Femur (tissue), 1 donor: Measurements from ENCODE around the gene PLCL1.

Source experiments
- DNase-seq: peaks from one replicate; pipeline ENCODE4 v3.0.0-alpha.2; 2017

PLCL1 gene

DNA sequence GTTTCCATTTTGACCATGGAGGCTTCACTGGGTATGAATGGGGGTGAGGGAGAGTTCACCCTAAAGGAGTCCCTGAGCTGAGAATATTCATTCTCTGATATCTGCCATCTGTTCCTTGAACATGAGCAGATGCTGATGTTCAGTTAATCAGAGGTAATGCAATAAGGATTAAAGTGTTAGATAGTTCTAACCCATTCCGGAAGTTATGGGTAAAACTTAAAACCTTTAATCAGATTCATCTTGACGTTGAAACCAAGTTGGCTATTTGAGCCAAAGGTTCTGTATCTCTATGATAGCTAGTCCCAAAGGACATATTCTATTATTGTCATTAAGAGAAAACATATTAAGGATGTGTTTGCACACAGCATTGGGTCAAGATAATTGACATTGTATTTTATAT is 268.9 kb downstream of the PLCL1 start:
- DNase-seq, result no peak

DNA sequence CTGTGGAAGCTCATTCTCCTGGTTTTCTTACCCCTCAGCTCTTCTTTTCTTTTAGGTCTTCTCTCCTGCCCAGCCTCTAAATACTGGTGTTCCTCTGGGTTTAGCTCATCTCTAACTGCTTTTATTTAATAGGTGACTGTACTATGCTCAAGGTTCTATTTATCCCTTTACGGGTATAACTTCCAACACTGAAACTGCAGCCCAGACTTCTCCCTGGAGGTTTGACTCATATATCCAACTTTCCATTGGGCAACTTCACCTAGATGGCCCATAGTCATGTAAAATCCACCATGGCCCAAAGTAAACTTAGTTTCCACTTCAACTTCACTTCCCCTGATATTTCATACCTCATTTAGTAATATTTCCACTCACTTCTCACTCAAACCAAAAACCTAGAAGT is 273.1 kb downstream of the PLCL1 start:
- DNase-seq, result no peak

DNA sequence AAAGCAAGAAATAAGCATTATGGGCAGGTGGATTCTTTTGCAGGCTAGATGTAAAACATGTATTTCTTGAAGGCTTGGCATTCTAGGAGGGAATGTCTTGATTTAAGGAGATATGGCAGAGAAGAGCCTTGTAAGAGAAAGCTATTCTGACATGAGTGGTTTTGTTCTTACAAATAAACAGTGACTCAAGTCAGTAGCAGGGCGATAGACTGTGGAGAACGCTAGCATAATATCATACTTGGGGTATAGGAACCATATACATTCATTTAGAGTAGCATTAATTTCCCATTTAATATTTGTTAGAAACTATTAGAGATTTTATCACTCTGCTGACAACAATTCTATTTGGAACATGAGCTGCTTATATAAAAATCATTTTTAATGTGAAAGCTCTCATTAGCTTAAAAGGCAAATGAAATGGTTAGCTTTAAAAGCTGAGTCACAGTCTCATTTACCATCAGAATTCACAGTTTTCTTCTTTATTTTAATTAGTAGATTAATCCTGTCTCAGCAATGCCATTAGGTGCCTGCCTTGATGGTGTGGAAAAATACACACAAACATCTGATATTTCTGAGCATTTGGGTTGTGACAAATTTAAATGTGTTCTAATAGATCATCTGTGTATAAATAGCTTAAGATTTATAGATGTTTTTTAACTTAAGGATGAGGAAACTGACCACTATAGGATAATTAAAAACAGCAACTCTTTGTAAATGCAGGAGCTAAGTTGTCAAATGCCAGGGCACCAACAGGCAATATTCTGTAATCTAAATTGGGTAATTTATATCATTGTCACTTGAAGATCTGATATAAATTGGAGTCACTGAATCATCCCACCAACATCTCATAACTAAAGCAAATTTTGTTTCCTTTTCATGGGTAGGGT is 276.7 kb downstream of the PLCL1 start:
- no peak for DNase-seq

DNA sequence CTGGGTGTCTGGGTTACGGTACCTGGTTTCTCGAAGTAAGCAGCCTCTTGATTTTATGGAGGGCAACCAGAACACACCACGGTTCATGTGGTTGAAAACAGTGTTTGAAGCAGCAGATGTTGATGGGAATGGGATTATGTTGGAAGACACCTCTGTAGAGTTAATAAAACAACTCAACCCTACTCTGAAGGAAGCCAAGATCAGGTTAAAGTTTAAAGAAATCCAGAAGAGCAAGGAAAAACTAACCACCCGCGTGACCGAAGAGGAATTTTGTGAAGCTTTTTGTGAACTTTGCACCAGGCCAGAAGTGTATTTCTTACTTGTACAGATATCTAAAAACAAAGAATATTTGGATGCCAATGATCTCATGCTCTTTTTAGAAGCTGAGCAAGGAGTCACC is 279.8 kb downstream of the PLCL1 start:
- DNase-seq, result no peak

DNA sequence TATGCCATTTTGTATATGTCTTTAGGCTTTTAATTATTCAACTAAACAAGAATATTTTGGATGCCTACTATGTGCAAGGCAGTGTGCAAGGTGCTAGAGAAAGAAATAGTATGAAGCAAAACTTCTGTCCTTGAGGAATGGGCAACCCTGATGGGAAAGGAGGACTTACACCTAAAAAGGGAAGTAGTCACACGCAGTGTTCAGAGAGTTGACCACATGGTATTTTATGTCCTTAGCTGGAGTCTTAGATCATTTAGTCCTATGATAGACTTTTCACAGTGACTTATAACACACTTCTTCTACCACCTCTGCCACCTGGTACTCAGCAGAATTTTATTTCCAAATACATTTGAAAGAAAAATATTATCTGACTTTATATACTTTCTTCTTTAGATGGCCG is 291.6 kb downstream of the PLCL1 start:
- DNase-seq, result no peak

DNA sequence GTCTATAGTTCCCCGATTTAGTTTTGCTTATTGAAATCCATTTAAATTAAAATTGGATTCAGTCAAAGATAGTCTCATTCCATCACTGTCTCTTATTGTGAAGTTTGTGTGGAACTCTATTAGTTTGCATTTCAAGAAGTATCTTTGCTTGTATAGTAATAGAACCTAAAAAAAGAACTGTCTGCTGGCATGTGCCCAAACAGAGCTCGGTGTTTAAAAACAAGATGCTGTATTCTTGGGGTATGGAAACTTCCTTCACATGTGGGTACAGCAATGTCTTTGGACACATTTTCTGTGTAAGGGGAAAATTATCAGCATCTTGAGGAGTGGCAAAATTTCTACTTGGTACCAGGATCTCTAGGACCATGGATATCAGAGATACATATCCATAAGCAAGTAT is 292.6 kb downstream of the PLCL1 start:
- DNase-seq, result no peak

DNA sequence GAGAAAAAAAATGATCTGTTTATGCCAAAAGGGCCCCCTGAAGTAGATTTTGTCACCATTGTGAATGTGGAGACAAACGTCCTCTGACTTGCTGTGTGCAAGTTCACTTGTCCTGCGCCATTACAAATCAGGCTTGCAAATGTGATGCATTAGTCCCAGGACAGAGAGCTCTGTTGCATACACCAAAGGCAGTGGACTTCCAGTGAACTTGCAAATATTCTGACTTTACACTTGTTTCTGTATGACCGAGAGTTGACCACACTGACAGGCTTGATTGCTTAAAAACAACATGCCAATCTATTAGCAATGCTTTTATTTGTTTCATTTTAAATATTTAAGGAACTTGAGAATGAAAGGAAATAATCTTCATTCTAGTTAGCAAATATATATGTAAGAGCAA is 293.2 kb downstream of the PLCL1 start:
- no peak for DNase-seq

DNA sequence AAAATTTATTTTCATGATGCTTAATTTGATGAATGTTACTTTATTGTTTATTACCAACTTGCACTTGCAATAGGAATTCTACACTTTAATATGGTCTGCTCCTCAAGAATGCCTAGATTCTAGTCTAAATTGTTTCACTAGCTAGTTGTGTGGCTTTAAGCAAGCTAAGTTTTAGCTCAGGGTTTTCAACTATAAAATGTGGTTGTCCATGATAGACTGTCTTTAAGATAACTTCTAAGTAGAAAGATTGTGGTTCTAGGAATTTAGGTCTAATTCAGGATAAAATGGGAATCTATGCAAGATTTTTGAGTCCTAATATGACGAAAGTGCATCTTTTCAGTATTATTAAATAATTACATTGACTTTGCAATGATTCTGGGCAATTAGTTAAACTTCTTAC is 294.0 kb downstream of the PLCL1 start:
- DNase-seq, result no peak

DNA sequence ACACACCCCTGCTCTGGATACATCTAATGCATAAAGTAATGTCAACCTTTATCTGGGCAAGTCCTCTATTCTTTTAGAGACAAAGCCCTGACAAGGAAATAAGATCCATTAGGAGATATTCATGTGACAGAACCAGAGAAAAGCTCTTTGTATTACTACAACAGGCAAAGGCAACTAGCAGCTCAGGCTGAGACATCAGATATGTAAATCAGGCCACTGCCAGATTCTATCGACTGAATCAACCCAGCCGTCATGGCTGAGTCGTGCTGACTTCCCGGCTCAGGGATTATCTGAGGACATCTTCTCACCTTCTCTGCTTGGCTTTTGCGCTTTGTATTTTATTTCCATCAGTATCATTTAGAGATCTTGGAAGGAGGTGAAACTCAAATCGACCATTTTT is 294.5 kb downstream of the PLCL1 start:
- DNase-seq, result no peak

DNA sequence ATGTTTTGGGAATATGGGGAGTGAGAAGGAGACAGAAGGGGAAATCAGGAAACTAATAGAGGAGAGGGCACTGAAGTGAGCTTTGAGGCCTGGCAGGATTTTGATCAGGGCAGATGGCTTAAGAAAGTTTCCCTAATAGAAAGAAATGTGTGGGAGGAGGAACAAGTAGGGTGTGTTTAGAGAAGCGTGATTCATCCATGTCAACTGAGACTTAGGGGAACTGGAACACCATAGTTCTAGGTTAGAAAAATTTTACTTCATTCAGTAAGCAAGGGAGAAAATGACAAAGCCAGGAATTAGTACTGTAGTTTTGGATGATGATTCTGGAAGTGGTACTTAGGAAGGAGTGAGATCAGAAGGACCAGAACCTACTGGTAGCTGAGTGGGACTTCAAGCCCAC is 296.0 kb downstream of the PLCL1 start:
- DNase-seq, result no peak

DNA sequence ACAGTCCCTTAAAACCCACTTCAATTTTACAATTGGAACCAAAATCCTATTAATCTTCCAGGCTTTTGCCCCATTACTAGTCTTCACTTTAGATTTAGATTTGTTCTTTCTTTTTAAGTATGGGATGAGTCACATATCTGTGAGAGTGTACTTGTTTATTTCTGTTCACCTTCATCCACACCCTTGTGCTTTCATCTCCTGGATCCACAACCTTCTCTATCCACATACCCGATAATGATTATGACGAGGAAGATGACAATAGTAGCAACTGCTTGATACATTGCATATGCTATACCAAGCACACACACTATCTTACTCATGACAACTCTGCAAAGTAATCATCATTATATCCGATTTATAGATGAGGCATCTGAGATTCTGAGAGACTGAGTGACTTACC is 297.3 kb downstream of the PLCL1 start:
- no peak for DNase-seq

DNA sequence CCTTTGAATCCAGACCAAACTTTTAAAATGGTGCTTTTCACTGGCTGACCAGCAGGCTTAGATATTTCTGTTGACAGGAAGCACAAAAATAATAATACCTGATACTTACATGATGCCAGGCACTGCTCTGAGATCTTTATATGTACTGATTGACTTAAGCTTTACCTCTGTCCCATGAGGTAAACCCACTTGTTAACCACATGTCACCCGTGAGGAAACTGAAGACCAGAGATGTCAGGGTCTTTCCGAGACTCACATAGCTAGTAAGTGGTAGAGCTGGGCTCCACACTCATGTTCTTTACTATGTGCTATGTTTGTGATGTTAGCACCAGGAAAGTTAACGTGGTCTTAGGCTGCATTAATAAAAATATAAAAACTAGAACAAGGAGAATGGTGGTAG is 297.7 kb downstream of the PLCL1 start:
- DNase-seq, result no peak

DNA sequence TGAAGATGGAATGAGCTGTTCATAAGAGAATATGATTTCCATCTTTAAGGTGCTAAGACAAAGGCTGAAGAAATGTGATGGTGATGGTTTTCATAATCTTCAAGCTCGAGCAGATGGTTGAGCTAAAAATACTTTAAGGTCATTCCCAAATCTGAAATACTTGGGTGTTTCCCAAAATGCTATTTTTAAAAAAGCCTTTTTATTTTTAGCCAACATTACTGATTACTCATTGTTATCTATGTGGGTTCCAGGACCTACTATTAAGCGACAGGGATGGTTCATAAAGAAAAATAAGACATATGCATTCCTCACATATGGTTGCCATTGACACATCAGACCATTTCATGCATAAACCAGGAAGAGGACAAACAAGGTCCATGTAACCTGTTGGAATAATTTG is 298.5 kb downstream of the PLCL1 start:
- no peak for DNase-seq

DNA sequence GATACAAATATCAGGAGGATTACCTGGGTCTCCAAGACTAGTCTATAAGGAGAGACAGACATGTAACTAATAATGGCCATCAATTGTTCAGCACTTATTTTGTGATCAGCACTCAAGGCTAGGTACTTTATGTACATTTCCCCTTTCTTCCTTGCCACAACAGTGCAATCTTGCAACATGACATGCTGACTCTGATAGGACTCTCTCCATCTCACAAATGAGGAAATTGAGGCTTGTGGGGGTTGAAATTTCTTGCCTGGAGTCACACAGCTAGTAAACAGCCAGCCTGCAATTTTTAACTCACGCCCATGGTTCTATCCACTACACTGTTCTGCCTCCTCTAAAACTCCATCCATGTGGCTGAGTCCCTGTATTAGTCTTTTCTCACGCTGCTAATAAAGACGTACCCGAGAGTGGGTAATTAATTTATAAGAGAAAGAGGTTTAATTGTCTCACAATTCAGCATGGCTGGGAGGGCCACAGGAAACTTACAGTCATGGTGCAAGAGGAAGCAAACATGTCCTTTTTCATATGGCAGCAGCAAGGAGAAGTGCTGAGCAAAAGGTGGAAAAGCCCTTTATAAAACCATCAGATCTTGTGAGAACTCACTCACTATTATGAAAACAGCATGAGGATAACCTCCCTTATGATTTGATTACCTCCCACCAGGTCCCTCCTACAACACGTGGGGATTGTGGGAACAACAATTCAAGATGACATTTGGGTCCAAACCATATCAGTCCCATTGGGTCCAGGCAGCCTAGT is 302.4 kb downstream of the PLCL1 start:
- no peak for DNase-seq

DNA sequence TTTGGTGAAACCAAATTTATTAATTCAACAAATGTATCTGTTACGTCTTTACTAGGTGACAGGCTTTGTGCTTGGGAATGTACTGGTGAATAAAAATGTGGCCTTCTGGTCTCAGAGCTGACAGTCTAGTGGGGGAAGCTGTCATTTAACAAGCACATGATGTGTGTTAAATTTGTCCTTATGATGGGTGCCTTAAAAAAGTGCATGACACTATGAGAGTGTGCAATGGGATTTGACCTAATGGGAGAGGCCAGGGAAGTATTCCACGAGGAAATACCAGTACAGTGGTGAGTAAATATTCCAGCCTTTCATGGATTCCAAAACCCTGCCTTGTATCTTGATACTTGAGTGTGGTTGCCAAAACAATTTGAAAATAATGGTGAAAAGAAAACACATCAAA is 308.9 kb downstream of the PLCL1 start:
- DNase-seq, result no peak

DNA sequence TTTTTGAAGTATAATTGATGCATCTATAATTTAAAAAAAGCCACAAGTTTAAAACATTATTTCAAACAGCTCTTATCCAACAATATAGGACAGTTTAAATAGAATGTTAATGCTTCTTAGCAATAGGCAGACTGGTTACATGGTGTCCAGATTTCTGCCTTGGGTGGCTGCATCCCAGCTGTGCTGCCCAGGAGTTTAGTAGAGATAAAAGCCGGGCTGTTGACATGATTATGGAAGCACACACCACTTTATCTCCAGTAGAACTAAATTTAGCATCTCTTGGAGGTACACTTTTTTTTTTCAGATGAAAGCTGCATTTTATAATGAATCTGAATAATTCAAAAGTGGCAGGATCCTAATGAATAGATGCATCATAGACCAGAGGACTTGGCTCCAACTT is 309.7 kb downstream of the PLCL1 start:
- no peak for DNase-seq

DNA sequence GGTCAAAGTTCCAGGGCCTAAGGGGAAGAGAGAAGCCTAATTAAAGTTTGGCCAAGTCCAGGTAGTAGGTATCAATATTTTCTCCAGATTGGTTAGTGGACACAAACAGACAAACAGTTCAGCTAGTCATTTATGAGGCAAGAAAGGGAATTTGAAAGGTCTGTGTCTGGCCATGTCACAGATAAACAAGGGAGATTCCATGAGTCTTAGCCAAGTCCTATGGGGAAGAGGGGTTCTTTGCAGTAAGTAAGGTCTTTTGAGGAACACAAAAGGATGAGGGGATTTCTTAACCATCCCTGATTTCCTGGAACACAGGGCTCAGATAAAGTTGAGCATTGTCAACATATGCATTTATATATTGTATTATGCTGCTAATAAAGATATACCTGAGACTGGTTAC is 310.8 kb downstream of the PLCL1 start:
- DNase-seq, result no peak

DNA sequence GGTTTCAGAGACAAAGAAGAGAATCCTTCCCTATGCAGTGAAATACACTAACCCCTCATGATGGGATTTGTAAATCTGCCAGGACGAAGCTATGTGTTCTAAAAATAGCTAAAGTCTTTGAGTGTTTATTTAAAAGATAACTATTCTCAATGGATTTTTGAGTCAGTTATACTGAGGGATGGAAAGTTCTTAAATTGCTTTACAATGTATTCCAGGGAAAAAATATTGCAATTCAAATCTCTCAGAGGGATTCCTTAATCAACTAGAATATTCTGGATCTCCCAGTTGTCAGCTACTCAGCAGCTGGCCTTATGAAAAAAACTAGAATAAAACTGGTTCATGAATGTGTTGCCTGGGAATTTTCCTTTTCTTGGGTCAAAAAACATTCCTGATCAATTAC is 312.4 kb downstream of the PLCL1 start:
- DNase-seq, result no peak

DNA sequence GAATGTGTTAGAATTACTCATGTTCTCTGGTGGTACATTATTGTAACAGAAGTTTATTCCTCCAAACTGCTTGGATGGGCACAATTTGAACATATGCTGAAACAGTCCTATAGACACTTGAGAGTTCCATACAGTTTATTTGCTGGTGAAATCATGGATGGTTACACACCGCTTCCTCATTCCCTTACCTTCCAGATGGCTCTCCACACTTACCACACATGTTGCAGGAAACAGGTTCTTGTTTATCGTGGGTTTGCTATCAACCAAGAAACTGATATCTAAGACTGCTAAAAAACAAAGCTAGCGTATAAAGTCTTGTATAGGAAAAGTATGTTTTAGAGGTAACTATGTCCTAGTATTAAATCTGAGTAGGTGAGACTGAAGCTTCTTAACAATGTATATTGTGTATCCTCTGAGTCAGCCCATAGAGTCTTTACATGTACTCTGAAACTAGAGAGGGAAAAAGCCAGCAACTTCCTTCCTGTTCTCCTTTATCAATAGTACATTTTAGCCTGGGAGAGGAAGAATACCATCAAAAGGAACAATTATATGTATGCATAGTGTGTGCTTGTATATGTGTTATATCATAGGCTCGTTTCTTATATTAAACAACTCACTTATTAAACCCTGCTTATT is 313.1 kb downstream of the PLCL1 start:
- DNase-seq, result no peak

DNA sequence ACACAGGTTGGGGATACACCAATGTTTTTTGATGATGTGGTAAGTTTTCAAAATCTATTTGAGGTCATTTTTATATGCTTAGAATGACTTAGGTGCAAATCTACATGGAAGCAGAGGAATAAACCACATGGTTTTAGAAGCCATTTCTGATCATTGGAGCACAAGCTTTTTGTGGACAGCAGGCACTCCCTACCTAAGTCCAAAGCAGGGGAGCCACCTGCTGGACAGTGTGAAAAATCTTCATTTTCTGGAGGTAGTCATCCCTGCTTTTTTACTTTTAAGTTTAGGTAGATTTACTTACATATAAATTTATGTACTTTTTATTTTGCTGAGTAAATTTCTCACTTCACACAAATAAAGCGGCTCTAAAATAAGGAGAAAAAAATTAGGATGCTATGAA is 323.2 kb downstream of the PLCL1 start:
- DNase-seq, result peak; percentile 59

DNA sequence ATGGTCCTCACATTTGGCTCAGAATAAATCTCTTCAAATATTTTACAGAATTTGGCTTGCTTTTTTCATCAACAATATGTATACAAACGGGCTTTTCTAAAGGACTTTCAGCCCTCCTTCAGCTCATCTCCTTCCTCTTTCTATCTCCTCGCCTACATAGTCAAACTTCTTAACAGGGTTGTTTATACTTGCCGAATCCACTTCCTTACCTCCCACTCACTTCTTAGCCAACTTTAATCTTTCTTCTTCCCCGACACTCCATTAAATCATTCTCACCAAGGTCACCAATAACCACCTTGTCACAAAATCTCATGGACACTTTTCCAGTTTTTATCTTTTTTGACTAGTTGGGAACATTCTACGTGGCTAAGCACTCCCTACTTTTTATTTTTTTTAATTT is 325.2 kb downstream of the PLCL1 start:
- no peak for DNase-seq

DNA sequence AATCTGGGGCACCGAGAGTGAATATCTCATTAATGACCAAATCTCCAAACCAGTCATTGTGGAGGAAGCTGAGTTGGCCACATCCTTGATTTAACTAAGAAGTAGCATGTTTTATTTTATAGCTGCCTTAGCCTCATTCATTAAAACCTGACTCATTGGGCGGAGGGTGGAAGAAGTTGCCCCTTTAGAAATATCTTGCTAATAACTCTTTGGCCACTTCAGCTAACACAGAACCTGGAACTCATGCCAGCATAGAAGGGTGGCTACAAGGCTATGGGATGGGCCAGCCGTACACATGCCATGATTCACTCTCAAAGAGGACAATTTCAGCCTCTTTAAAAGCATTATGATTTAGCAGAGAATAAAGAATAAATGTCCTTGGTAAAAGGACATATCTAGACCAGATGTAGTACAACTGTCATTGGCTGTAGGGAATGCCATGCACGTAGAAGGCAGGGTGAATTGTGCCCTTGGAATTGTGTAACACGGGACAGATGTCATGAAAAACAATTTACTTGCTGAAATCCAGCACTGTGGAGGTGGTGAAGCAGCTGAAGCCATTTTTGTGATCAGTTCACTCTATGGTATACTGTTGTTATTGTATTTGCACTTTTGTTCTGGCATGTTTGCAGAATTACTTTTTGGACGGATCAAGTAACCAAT is 330.0 kb downstream of the PLCL1 start:
- DNase-seq, result no peak

DNA sequence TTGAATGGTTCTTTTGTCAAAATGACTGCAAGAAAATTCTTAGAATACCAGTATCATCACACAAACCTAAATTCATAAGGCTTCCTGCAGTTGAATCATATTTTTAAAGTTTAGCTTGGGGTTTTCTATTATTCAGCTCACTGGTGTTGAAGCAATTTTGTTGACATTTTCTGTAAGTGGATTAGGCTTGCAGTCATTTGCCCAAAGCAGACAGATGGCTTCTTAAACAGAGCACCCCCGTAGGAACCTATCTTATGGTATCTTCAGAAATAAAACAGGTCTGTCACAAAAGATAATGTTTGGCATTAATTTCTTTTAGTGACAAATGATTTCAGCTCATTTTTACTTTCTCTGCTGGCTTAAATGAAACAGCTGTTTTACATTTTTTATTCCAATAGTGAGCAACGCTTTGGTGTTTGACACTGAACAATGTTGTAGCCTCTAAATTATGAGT is 331.1 kb downstream of the PLCL1 start:
- no peak for DNase-seq
